GM19395 (cell line): Measurements from ENCODE around the gene CHMP4B.

Experiments
- ATAC-seq: cut with Tn5 transposase; IDR thresholded peaks from one replicate; pipeline ENCODE4 v1.9.1; 2021; ENCODE audit warnings: mild to moderate bottlenecking, moderate library complexity; ENCODE audit not compliant: unreplicated experiment

CHMP4B gene, protein sequence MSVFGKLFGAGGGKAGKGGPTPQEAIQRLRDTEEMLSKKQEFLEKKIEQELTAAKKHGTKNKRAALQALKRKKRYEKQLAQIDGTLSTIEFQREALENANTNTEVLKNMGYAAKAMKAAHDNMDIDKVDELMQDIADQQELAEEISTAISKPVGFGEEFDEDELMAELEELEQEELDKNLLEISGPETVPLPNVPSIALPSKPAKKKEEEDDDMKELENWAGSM

GRCh38 chr20:33810885-33811775 is at the start of gene CHMP4B:
Gene CHMP4B (plus strand): TSS chr20:33811348. CDS start chr20:33811469, 121 bp downstream.
- ATAC-seq = peak; percentile 90

GRCh38 chr20:33761698-33762250 is 49.4 kb upstream of the CHMP4B start:
- no peak for ATAC-seq

DNA sequence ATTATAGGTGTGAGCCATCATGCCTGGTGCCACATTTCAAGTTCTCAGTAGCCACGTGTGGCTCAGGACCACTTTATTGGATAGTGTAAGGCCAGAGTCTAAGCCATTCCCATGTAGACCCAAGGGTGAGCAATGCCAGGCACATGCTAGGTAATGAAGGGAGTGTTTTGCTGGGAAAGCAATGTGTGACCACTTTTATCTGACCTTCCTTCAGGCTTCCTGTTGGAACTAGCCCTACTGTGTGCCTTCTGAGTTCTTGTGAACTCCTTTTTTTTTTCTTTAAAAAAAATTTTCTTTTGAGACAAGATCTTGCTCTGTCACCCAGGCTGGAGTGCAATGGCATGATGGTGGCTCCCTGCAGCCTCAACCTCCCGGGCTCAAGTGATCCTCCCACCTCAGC is 46.0 kb upstream of the CHMP4B start:
- ATAC-seq = no peak

DNA sequence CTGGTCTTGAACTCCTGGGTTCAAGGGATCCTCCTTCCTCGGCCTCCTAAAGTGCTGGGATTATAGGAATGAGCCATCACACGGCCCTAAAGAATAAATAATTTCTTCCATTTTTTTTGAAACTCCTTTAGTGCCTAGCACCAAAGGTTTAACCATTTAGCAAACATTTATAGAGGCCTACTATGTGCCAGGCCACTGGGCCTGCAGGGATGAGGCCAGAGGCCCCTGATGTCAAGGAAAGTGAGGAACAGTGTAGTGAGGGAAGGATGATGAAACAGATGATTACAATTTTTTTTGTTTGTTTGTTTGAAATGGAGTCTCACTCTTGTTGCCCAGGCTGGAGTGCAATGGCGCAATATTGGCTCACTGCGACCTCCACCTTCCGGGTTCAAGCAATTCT is 45.6 kb upstream of the CHMP4B start:
- no peak for ATAC-seq

DNA sequence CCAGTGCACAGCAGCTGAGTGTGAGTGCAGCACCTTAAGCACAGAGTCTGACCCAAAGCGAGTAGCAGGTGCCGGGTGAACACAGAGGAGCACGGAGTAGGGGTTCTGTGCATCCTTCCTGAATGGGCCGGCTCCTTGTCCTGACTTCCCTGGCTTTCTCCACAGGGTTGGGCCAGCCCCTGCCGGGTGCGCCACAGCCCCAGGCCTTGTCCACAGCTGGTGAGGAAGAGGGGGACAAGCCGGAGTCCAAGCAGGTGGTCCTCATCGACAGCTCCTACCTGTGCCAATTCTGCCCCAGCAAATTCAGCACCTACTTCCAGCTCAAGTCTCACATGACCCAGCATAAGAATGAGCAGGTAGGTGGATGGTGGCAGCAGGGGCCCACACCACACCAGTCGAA is 44.5 kb upstream of the CHMP4B start:
- ATAC-seq = no peak

DNA sequence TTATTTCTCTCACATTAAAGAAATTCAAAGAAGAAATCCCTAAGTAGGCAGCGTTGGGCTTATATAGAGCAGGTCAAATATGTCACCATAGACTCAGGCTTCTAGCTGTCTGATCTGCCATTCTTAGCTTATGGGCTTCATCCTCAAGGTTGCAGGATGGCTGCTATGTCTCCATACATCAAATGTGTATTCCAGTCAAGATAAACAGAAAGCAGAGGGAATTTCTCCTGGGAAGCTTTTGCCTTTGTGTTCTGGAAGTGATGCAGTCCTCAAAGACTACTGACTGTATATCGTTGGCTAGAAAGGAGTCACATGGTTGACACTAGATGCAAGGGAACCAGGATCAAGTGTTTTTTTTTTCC is 43.4 kb upstream of the CHMP4B start:
- no peak for ATAC-seq

GRCh38 chr20:33769043-33769442 is 42.1 kb upstream of the CHMP4B start:
- ATAC-seq = no peak

- no peak for ATAC-seq
These were observed 41.1 kb upstream of the CHMP4B start for GRCh38 chr20:33770005-33770404.

DNA sequence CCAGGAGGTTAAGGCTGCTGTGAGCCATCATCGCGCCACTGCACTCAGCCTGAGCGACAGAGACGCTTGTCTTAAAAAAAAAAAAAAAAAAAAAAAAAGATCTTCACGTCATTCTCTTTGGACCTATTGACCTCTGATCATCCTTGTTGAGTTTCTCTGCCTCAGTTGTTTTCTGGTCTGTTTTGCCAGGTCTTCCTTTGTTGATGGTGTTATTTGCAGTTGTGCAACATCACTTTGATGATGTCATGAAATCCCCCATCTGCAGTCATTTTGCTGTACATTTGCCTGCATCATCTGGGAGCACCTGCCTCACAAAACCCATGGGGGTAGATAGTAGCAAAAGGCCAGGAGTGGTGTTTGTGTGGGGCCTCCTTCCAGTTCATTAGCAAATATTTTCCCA is 39.2 kb upstream of the CHMP4B start:
- ATAC-seq = no peak

DNA sequence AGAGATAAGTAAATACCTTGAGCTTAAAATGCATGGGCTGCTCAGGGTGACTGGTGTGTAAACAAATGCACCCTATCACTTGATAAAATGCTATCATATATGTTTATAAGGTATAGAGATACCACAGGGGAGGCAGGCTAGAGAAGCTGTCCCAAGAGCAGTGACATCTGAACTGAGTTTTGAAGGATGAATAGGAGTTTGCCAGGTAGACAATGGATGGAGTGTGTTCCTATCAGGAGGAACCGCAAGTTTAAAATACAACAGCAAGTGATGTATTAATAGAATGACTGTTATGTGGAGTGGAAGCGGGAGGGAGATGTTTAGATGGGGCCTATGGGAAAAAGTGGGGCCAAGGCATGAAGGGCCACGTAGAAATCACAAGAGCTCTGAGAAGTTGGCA is 38.7 kb upstream of the CHMP4B start:
- ATAC-seq = no peak

DNA sequence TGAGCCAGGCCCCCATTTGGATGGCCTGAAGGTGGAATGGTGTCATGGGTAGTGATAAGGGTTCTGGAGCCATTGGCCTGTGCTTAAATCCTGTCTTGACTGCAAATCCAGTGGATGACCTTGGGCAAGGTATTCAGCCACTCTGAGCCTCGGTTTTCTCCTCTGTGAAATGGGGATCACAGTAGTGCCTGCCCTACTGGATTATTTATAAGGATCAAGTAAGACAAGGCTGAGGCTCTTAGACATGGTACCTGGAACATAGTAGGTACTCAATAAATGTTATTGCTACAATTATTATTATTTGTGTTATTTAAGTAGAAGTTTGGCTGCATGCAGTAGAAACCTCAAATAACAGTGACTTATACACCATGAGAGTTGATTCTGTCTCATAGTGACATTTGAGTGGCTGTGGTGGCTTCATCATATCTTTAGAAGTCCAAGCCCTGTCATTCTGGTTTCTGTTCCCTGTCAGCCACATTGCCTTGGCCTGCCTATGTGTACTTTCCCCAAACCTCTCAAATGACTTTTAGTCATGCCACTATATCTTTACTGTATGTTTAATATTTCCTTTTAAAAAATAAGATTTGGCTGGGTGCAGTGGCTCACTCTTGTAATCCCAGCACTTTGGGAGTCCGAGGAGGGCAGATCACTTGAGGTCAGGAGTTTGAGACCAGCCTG is 37.6 kb upstream of the CHMP4B start:
- ATAC-seq = peak; percentile 63

DNA sequence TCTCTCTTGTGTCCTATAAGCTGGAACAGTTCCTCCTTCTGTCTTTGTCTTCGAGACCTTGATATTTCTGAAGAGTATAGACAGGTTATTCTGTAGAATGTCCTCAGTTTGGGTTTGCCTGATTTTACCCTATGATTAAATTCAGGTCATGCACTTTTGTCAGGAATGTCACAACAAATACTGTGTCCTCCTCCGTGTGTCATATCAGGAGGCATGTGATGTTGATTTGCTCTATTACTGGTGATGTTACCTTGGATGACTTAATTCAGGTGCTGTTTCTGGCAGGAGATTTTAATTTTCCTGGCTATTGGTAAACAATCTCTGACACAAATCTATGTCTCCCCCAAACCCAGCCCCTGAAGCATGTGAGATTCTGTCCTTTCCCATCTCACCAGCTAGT is 33.3 kb upstream of the CHMP4B start:
- ATAC-seq = no peak

DNA sequence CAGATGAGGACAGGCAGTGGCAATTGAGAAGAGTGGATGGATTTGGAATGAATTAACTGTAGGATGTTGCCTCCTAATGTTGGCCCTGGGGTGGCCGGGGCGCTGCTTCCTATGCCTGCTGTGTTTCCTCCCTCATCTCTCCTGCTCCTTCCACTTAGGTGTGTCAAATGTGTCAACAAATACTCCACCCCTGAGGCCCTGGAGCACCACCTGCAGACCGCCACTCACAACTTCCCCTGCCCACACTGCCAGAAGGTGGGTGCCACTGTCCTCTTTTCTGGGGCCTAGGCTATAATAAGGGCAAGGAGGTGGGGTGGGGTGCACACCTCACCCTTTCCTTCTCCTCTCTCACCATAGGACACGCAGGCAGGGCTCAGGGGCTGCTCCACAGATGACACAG is 30.0 kb upstream of the CHMP4B start:
- no peak for ATAC-seq

DNA sequence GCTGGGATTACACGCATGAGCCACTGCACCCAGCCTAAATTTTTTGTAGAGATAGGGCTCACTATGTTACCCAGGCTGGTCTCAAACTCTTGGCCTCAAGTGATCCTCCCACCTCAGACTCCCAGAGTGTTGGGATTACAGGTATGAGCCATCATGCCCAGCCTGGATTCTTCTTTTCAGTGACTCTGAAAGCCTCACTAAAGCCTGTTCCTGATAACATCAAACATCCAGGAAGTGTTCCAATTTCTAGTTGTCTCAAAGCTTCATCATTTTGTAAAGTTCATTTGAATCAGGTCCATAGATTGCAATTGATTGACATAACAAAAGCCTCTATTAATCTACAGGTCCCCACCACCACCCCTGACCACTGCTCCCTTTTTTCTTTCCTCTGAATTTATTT is 29.2 kb upstream of the CHMP4B start:
- no peak for ATAC-seq

GRCh38 chr20:33783256-33783655 is 27.9 kb upstream of the CHMP4B start:
- ATAC-seq = no peak

DNA sequence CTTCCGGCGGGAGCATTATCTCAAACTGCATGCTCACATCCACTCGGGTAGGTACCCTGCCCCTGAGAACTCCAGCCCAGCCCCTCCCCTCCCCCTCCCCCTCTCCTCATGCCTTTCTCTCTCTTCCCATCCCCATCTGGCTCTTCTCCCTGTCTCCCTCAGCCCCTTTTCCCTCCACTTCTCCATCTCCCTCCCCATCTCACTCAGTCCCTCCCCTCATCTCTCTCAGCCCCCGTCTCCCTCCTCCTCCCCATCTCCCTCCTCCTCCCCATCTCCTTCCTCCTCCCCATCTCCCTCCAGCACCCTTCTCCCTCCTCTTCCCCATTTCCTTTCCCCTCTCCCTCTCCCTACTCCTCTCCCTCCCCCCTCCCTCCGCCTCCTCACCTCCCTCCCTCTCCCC is 27.3 kb upstream of the CHMP4B start:
- no peak for ATAC-seq

DNA sequence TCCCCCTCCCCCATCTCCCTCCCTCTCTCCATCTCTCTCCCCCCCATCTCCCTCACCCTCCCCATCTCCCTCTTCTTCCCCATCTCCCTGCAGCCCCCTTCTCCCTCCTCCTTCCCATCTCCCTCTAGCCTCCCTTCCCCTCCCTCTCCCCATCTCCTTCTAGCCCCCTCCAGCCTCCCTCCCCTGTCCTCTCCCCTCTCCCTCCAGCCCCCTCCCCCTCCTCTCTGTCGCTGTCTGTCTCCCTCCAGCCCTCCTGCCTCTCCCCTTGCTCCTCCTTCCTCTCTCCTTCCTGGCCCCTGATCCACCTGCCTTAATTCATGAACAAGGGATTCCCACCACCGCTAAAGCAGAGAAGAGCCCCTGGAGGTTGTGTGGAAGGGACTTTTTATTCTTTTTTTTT is 26.9 kb upstream of the CHMP4B start:
- ATAC-seq = no peak

GRCh38 chr20:33785503-33785902 is 25.6 kb upstream of the CHMP4B start:
- ATAC-seq = no peak

GRCh38 chr20:33787253-33787891 is 23.8 kb upstream of the CHMP4B start:
- ATAC-seq = no peak

DNA sequence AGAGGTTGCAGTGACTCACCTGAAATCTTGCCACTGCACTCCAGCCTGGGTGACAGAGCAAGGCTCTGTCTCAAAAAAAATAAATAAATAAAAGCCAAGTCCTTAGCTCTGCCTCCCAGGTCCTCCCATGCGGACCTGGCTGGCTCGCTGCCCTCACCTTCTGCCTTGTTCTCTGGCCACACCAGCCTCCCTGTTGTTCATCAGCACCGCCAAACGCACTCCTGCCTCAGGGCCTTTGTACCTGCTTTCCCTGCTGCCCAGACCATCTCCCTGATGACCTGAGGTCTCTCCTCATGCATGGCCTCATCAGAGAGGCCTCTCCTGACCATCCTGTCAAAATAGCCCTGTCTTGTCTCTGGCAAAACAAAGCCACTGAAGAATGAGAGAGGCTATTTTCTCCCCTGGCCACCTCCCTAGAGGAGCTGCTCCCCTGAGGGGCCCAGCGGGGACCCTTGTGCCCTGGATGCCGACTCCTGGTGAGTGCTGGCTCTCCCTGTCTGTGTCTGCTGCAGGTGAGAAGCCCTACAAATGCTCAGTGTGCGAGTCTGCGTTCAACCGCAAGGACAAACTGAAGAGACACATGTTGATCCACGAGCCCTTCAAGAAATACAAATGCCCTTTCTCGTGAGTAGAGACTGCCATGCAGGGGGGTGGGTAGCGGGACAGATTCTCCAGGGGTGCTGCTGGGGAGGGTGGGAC is 22.6 kb upstream of the CHMP4B start:
- no peak for ATAC-seq
